GM18867 (cell line): ENCODE results near the gene CALN1.
A peak's percentile ranks its signal among the peaks of the same experiment; 100 is the strongest.
"Not testable (repeated sequence)": the region's sequence is repeated elsewhere in the genome, so short reads cannot be mapped to it uniquely, and the experiment has no call there.

Experiments
- ATAC-seq: cut with Tn5 transposase; IDR thresholded peaks from one replicate; pipeline ENCODE4 v1.9.1; 2021; ENCODE audit warnings: mild to moderate bottlenecking, moderate library complexity; ENCODE audit not compliant: unreplicated experiment

Gene CALN1

DNA sequence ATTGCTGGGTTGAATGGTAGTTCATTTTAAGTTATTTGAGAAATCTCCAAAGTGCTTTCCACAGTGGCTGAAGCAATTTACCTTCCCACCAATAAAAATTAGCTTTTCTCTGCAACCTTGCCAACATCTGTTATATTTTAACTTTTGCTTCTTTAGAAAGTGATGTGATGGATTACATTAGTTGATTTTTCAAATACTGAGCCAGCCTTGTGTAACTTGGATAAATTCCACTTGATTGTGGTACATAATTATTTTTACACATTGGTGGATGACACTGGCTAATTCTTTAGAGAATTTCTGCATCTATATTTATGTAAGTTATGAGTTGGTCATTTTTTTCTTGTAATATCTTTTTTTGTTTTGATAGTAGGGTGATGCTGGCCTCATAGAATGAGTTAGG is 646.1 kb downstream of the CALN1 start:
- no peak for ATAC-seq

DNA sequence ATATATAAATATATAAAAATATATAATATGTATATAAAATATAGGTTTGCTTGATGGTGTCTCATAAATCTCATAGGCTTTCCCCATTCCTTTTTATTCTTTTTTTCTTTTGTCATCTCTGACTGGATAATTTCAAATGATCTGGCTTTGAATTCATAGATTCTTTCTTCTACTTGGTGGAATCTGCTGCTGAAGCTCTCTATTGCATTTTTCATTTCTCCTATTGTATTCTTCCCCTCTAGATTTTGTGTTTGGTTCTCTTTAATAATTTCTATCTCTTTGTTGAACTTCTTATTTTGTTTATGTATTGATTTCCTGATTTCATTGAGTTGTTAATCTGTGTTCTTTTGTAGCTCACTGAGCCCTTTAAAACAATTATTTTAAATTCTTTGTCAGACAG is 650.8 kb downstream of the CALN1 start:
- no peak for ATAC-seq

DNA sequence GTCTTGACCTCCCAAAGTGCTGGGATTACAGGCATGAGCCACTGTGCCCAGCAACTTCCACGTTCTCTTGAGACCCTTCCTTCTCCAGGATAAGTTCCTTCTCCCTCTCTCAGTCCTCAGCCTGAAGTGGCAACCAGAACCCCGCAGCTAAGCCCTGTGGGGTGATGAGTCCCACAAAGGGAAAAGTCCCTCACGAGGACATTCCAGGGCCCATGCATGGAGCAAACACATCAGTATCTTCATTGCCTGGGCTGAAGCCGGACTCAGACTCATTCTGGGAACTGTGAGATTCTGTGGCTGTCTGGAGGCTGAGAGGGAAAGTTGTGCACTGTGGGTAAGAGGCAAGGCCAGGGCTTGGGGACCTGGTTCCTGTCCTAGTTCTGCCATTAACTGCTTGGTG is 657.3 kb downstream of the CALN1 start:
- no peak for ATAC-seq

DNA sequence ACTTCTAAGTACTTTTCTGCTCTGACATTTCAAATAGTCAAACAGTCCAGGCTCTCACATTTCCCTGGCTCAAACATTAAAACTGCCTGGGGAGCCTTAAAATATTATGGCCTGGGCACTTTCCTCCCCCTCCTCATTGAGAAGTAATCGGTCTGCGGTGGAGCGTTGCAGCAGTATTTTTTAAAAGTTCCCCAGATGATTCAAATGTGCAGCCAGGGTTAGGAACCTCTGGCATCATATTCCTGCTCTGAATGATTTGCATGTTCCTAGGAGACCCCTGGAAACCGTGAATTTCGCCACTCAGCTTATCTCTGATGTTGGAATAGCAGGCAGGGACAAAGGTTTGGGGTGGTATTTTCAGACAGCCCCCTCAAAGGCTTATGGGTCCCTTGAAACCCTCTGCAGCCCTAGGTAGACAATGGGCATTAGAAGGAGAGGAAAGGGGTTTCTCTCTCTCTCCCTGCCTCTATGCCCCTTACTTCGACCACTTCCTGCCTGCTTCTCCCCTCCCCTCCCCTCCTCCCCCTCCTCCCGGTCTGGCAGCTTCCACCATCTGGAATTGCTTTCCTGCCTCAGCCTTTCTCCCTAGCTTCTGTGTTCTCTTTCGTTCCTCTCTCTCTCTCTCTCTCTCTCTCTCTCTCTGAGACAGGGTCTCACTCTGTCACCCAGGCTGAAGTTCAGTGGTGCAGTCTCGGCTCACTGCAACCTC is 658.0 kb downstream of the CALN1 start:
- no peak for ATAC-seq

DNA sequence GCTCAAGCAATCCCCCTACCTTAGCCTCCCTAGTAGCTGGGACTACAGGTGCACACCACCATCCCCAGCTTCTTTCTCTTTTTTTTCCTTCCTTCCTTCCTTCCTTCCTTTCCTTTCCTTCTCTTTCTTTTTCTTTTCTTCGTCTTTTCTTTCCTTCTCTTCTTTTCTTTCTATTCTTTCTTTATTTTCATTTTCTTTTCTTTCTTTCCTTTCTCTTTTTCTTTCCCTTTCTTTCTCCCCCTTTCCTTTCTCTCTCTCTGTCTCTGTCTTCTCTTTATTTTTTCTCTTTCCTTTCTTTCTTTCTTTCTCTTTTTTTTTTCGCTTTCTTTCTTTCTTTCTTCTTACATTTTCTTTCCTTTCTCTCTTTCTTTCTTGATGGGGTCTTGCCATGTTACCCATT is 658.9 kb downstream of the CALN1 start:
- ATAC-seq = no peak

DNA sequence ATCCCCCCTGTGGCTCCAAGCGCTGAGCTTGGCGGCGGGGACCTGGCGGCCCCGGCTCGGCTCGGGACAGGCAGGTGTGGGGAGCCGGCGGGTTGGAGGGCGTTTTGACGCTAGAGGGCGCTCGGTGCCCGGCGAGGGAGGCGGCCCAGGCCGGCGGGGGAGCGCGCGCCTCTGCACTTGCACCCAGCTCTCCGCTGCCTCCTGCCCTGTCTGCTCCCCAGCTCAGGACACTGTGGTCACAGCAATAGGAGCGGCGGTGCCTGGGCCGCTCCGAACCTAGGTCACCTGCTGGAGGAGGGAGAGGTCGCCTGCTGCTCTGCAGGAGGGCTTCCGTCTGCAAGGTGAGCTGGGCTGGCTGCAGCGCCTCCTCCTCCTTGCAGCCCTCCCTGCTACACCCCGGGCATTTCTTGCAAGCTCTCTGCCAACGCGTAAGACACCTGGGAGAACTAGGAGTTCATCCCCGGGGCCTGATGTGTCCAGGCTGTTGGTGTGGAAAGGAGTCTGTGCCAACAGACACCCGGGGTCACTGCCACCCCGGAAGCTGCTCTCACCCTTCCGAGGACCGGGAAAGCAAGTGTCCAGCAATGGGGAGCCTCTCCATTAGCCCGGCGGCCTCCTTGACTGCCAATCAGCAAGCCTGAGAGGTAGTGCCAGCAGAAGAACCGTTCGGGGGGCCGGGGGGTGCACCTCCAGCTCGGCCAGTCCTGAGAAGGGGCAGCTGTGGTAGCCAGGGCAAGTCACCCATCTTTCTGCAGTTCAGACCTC is 659.8 kb downstream of the CALN1 start:
- ATAC-seq = no peak

DNA sequence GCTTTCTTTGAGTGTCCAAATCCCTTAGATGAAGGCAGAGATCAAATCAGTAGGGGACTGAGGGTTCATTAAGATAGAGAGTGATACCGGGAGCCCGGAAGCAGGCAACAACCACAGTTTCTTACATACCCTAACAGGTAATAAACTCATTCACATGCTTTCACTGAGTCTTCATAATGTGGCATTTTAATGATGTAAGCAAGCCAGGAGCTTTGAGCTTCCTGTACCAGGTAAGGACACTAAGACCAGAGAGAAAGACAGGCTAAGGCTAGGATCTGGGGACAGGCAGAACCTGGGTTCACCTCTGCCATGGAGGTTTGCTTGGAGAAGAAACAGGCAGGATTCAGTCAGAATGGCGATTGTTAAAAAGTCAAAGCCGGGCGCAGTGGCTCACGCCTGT is 661.8 kb downstream of the CALN1 start:
- ATAC-seq = no peak

DNA sequence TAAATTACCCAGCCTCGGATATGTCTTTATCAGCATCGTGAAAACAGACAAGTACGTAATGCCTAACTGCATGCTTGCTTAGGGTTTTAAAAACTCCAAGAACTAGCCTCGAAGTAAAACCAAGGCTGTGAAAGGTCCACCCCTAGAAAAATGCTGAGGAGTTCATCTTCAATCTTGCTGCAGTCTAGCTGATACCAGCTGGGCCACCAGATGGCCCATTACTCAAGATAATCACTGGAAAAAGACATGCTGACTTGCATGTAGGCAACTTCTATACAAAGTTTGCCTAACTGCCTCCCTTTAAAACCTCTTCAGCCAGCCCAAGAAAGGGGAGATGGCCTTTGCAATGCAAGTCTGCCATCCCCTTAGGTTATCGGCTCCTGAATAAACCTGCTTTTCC is 666.1 kb downstream of the CALN1 start:
- ATAC-seq = no peak

DNA sequence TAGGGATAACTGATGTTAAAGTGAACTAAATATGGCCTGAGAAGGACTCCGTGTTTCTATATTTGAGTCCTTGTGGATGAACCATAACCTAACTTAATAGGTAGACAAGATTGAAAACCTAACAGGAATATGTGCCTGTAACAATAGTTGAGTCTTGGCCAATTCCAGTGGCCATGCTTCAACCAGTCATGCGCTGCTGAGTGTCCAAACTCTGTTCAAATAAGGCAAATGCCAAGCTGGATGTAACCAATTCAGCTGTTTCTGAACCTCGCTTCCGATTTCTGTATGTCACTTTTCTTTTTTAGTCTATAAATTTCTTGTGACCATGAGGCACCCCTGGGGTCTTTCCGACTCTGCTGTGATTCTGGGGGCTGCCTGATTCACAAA is 672.0 kb downstream of the CALN1 start:
- ATAC-seq = no peak

DNA sequence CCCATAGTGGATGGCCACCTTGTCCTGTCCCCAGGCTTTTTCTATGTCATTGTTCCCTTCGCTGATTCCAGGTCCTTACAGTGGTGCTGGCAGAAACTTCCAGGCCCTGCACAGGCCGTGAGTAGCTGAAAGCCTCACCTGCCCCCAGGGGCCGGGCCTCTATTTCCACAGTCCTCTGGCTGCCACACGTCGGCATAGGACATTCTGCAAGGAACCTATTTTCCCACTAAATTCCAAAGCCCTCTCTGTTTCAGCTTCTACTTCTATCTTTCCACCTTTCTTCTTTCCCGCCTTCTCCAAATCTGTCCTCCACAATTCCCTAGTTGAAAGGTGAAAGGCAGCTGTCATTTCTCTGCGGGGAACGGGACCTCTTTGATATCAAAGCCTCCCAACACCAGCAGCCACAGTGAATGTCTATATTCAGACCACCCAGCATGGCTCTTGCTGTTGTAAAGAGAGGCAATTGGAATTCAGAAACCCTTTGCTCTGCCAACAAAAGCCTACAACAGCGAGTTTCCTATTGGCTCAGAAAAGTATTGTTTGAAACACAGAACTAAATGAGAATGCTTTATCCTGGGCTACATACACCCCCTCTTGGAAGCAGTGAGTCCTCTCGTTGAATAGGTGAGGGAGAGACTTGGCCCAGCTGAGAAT is 672.5 kb downstream of the CALN1 start:
- ATAC-seq = no peak

DNA sequence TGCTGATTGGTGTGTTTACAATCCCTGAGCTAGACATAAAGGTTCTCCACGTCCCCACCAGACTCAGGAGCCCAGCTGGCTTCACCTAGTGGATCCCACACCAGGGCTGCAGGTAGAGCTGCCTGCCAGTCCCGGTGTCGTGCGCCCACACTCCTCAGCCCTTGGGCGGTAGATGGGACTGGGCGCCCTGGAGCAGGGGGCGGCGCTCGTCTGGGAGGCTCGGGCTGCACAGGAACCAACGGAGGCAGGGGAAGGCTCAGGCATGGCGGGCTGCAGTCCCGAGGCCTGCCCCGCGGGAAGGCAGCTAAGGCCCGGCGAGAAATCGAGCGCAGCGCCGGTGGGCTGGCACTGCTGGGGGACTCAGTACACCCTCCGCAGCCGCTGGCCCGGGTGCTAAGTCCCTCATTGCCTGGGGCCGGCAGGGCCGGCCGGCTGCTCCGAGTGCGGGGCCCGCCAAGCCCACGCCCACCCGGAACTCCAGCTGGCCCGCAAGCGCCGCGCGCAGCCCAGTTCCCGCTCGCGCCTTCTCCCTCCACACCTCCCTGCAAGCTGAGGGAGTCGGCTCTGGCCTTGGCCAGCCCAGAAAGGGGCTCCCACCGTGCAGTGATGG is 674.1 kb downstream of the CALN1 start:
- not testable (repeated sequence) for ATAC-seq

DNA sequence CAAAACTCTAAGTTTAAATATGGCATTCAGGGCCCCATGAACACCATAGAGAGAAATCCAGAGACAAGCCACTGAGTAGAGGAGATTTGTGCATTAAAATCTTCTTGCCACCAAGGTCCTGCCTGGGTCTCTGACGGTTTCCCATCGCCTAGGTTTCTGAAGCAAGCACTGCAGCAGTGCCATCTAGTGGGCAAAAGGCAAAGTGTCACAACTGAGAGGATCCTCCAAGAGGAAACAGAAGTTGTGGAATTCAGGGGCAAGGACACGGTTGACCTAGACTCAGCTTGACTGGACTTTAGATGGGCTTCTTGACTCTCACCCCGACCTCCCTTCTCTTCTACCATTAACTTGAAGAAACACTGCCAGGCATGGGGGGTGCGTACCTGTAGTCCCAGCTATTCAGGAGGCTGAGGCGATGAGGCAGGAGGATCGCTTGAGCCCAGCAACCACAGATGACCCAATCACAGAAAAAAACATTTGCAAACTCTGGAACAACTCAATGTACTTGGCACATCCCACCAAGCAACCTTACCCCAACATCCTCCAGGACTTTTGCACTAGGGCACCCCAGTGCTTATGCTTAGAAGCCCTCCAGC is 676.1 kb downstream of the CALN1 start:
- peak; percentile 48 for ATAC-seq

DNA sequence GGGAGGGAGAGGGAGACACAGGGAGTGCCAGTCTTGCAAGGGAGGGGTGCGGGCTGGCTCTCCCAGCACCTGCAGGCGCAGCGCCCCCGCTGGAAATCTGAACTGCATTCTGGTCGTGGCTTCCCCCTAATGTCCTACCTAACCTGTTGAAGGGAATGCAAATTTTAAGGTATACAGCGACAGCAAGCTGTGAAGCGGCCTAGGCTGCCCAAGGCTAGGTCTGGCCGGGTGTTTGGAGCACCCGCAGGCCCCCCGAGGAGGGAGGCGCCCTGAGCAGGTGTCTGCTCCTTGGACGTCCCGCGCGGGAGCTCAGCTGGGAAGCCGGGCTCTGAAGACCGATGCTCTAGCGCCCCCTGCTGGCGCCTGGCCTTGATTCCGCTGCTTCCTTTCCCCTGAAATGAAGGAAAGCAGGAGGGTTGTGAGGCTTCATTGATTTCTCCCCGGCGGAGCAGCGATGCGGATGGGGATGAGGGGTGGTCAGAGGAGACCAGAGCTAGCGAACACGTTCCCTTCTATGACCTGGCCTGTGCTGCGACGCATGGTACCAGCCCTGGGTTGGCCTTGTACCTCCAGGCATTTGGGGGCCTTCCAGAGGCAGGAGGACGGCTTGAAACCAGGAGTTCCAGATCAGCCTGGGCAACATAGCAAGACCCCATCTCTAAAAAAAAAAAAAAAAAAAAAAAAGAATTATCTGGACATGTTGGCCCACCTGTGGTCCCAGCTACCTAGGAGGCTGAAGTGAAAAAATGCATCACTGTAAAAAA is 678.8 kb downstream of the CALN1 start:
- no peak for ATAC-seq

DNA sequence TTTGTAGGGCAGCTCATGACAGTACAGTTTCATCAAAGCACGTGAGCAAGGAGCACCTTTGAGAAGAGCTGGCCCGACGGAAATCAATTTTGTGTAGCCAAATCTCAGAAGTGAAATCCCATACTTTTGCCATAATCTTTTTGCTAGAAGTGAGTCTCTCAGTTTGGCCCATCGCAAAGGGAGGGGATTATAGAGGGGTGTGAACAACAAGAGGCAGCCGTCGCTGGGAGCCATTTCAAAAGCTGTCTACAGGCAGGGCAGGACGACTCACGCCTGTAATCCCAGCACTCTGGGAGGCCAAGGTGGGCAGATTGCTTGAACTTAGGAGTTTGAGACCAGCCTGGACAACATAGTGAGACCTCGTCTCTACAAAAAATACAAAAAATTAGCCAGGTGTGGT is 680.4 kb downstream of the CALN1 start:
- no peak for ATAC-seq
